Fibroblast of villous mesenchyme (primary cell): ENCODE data around the gene YBX1. TPM values are rescaled to one million over a fixed set of nuclear protein-coding genes. Genes with fewer than 3 reads are reported as not detected.

Source experiments
- DNase-seq: peaks from one replicate; pipeline ENCODE4 v3.0.0-alpha.2; 2010; ENCODE audit warnings: low read depth
- H3K4me3 ChIP-seq: 2 replicates; pipeline ENCODE4 v1.5.1; 2011; ENCODE audit warnings: low read depth, mild to moderate bottlenecking, low read length
- total RNA-seq: library from RNA; depleted of rRNA; stranded (reverse); fragments of >200 nt; gene quantifications from 2 replicates; pipeline ENCODE4 v1.2.3, GENCODE V29; 2012
- TF ChIP-seq, protein P1 (sequence below): IDR thresholded peaks from 2 replicates; pipeline ENCODE4 v1.5.1; 2012; ENCODE audit warnings: low read depth, mild to moderate bottlenecking, low read length; ENCODE audit not compliant: insufficient read depth

The YBX1 gene
- total RNA-seq, 1 donor = 578 TPM

DNA sequence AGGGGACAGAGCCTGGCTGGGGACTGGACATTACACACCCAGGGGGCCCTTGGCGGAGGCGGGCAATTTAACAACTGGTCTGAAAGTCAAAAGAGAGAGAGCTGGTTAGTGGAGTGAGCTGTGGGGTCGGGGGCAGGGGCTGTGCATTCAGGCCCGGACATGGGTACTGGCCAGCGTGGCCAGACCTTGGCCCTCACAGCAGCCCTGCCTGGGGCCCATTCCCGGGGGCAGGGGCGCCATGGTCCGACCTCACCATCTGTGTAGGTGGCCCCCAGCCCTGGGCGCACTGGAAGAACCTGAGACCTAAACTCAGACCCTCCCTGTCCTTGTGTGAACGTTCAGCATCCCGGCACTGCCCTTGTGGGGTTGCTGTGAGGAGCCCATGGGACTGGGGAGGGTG, 52.8 kb downstream of the YBX1 start:
- H3K4me3 ChIP-seq = no peak overlapping the region
- TF ChIP-seq, protein P1, sequence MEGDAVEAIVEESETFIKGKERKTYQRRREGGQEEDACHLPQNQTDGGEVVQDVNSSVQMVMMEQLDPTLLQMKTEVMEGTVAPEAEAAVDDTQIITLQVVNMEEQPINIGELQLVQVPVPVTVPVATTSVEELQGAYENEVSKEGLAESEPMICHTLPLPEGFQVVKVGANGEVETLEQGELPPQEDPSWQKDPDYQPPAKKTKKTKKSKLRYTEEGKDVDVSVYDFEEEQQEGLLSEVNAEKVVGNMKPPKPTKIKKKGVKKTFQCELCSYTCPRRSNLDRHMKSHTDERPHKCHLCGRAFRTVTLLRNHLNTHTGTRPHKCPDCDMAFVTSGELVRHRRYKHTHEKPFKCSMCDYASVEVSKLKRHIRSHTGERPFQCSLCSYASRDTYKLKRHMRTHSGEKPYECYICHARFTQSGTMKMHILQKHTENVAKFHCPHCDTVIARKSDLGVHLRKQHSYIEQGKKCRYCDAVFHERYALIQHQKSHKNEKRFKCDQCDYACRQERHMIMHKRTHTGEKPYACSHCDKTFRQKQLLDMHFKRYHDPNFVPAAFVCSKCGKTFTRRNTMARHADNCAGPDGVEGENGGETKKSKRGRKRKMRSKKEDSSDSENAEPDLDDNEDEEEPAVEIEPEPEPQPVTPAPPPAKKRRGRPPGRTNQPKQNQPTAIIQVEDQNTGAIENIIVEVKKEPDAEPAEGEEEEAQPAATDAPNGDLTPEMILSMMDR = no peak
- DNase-seq = no peak

DNA sequence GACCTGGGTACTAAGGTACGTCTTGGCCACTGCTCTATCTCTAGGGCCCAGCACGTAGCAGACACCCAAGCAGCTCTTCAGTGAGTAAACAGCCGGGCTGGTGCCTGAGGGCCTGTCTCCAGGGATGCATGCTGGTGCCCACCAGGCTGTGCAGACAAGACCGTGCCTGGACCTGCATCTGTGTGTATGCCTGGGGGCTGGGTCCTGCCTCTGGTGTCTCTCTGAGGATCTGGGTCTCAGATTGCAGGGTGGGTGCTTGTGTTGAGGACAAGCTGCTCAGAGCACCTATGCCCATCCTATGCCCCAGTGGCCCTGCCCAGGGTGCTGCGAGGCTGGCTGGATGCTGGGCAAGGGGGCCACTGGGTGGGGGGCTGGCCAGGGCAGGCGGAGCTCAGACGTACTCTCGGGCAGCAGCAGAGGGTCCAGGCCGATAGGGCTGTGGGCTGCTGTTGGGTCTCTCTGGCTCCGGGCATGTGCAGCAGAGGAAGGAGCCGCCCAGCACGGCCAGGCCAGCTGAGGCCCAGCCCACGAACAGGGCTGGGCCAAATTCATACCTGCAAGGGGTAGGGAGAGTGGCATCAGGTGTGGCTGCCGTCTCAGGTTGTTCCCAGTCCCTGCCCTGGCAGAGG, 53.4 kb downstream of the YBX1 start:
- DNase-seq = no peak
- no peak overlapping the region for H3K4me3 ChIP-seq
- TF ChIP-seq, protein P1 = no peak

DNA sequence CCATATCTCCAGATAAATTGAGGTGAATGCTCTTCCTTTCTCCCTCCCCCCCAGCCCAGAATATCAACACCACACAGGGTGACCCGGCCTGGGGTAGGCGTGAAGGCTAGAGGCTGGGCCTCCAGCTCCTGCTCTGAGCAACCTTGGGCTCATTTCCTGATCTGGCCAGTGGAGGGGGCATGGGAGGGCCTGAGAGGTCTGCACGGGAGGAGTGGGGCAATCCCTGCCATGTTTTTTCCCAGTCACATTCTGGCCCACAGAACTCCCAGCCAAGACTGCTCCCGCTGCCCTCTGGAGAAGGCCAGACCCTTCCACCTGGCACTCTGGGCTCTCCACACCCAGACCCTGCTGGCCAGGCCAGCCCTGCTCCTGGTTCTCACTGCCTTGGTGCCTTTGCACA, 53.9 kb downstream of the YBX1 start:
- peak; percentile 26 for DNase-seq
- TF ChIP-seq, protein P1 = peak; percentile 46
- H3K4me3 ChIP-seq = no peak overlapping the region

DNA sequence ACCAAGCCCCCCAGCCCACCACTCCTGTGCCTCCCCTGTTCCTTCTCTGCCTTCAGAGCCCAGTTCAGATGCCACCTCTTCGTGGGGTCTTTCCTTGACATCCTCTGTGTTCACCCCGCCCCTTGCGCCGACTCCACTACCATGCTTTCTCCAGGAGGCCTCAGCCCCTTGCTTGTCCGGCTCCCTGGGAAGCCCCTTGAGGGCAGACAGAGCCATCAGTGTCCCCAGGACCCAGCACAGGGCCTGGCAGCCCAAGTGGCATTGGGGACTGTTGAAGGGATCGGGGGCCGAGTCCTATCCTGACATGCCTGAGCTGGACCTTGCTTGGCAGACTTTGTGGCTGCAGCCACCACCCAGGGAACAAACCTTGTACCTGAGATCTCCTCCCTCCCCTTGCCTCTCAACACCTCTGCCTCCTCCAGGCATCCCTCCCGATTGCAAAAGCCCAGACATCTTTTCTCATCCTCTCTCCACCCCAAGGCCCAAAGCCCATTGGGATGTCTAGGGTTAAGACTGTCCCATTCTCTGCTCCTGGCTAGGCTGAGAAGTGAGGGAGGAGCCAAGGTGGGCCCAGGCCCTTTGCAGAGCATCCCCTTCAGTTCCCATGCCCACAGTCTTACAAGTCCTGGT, 54.5 kb downstream of the YBX1 start:
- no peak for DNase-seq
- no peak overlapping the region for H3K4me3 ChIP-seq

DNA sequence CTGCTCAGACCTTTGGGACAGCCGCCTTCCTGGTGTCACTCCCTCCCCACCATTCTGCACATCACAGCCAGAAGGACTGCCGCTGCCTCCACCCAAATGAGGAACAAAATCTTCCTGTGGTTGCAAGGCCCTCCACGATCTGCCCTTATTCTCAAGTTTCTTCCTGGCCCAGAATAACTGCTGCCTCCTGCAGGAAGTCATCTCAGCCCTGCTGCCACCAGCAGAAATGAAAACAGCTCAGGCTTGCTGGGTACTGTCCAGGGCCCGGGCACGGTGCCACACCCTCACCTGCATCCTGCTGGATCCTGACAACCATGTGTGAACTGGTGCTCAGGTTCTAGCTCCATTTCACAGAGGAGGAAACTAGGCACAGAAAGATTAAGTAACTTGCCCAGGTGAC, 55.0 kb downstream of the YBX1 start:
- DNase-seq = no peak
- H3K4me3 ChIP-seq = no peak overlapping the region
- TF ChIP-seq, protein P1 = peak; percentile 7

More for the DNA sequence above, 54.5 kb downstream of the YBX1 start:
- TF ChIP-seq, protein P1 = no peak

DNA sequence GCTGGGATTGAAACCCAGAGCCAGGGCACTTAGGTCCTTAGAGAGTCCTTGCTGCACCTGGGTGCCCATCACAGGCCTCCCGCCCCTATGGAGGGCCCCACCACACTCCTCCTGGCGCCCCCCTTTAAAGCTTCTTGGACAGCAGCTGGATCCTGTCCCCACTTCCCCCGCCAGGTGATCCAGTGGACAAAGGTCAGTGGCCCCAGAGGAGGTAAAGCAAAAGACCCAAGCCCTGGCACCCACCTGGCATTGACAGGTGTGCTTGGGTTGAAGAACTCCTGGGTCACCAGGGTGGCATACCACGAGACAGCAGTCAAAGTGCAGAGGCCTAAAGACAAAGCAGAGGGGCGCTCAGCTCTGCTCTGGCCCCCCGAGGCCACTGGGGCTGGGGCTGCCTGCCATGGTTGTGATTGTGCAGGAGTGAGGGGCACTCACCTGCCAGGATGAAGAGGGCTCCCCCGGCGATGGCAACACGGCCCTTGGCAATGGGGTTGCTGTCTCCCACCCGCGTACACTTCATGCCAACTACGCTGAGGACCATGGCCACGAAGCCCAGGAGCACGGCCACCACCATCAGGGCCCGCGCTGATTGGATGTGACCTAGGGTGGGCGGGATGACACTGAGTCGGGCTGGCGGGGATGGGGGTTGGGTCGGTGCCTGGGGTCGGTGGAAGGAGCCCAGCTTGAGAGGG, 55.9 kb downstream of the YBX1 start:
- no peak for DNase-seq
- H3K4me3 ChIP-seq = no peak overlapping the region
- TF ChIP-seq, protein P1 = no peak
